GM19468 (cell line): ENCODE data around the gene KLK1.
"Not testable (repeated sequence)": the region's sequence is repeated elsewhere in the genome, so short reads cannot be mapped to it uniquely, and the experiment has no call there.

Source experiments
- ATAC-seq: cut with Tn5 transposase; IDR thresholded peaks from one replicate; pipeline ENCODE4 v1.9.1; 2021; ENCODE audit warnings: mild to moderate bottlenecking, moderate library complexity, moderate number of reproducible peaks; ENCODE audit not compliant: unreplicated experiment; ENCODE audit errors: extremely low read depth

KLK1 gene

DNA sequence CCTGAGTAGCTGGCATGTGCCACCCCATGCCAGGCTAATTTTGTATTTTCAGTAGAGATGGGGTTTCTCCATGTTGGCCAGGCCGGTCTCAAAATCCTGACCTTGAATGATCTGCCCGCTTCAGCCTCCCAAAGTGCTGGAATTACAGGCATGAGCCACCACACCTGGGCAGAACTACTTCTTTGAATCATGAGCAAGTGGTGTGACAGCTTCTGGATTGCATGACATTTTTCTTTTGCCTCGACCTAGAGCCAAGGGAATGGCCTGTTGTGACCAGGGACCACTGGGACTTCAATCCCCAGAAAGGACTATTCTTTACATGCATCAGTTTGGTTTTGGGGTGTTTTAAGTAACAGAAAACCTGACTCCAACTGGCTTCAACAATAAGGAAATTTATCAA is 50.7 kb downstream of the KLK1 start:
- ATAC-seq: not testable (repeated sequence)

DNA sequence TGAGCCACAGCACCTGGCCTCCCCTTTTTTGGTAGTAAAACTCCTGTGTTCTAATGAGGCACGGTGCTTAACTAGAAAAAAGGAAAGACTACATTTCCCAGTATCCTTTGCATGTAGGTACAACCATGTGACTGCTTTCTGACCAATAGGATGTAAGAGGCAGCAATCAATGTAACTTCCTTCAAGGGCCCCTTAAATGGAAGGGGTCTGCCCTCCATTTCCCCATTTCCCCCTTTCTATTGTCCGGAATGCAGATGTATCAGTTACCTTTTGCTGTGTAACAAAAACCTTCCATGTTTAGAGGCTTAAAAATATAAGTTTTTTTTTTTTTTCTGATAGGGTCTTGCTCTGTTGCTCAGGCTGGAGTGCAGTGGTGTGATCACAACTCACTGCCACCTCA is 51.1 kb downstream of the KLK1 start:
- no peak for ATAC-seq

DNA sequence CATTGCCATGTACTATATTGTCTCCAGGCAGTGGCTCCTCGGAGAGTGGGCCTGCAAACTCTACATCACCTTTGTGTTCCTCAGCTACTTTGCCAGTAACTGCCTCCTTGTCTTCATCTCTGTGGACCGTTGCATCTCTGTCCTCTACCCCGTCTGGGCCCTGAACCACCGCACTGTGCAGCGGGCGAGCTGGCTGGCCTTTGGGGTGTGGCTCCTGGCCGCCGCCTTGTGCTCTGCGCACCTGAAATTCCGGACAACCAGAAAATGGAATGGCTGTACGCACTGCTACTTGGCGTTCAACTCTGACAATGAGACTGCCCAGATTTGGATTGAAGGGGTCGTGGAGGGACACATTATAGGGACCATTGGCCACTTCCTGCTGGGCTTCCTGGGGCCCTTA is 52.7 kb downstream of the KLK1 start:
- no peak for ATAC-seq

DNA sequence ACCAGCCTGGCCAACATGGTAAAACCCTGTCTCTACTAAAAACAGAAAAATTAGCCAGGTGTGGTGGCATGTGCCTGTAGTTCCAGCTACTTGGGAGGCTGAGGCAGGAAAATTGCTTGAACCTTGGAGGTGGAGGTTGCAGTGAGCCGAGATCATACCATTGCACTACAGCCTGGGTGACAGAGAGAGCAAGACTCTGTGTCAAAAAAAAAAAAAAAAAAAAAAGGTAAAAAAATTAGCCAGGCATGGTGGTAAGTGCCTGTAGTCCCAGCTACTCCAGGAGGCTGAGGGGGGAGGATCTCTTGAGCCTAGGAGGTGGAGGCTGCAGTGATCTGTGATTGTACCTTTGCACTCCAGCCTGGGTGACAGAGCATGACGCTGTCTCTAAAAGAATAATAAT is 53.4 kb downstream of the KLK1 start, which contains the start of gene GPR32:
TSS of gene GPR32 (plus strand) at position 301 of the 400 bp plus-strand sequence. CDS start 137 bp downstream, outside the sequence.
- not testable (repeated sequence) for ATAC-seq
